ENCODE results near the gene TMEM191C.
"Not testable (repeated sequence)": the region's sequence is repeated elsewhere in the genome, so short reads cannot be mapped to it uniquely, and the experiment has no call there.

The TMEM191C gene

DNA sequence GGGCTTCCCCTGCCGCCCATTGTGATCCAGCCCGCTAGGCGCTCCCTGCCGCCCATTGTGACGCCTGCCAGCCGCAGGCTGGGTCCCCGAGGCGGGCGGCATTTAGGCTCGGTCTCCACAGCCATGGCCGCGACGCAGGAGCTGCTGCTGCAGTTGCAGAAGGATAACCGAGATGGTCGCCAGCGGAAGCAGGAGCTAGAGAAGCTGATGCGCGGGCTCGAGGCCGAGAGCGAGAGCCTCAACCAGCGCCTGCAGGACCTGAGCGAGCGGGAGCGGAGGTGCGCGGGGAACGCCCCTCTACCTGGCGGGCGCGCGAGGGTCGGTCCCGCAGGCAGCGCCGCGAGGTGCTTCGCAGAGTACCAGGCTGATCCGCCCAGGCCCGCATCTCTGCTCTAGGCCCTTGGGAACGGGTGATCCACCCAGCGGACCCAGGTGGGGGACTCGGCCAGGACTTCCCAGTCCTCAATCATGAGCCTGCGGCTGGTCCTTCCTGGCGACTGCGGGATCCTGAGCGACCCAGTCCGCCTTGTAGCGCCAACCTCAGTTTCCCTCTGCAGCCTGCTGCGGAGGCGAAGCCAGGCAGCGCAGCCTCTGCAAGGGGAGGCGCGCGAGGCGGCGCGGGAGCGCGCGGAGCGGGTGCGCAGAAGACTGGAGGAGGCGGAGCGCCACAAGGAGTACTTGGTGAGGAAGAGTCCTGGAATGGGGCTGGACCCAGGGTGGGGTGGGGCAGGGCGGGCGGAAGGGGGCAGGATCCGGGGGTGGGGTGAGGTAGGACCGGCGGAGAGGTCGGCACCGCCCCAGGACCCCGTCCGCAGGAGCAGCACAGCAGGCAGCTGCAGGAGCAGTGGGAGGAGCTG lies at the start of gene TMEM191C:
Gene TMEM191C, plus strand, starts transcription at position 51 of the 857 bp plus-strand sequence. Its CDS starts 73 bp downstream, at position 124.
- DNase-seq, result not testable (repeated sequence)

DNA sequence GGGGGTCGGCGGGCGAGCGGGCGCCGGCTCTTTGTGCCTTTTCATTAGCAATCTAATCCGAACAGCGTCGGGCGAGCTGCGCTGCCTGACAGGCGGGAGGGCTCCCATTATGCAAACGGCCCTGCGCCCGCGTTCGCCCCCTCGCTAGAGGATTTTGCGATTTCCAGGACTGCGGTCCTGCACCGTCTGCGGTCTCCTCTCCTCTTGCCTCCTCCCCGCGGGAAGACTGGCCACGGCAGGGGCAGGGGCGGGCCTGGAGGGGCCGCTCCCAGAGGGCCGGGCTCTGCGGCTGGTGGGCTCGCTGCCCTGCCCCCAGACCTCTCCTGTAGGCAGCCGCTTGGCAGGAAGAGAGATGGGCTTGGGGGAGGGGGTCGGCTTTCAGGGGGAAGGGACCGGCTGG lies 49.3 kb upstream of the TMEM191C start:
- not testable (repeated sequence) for DNase-seq

DNA sequence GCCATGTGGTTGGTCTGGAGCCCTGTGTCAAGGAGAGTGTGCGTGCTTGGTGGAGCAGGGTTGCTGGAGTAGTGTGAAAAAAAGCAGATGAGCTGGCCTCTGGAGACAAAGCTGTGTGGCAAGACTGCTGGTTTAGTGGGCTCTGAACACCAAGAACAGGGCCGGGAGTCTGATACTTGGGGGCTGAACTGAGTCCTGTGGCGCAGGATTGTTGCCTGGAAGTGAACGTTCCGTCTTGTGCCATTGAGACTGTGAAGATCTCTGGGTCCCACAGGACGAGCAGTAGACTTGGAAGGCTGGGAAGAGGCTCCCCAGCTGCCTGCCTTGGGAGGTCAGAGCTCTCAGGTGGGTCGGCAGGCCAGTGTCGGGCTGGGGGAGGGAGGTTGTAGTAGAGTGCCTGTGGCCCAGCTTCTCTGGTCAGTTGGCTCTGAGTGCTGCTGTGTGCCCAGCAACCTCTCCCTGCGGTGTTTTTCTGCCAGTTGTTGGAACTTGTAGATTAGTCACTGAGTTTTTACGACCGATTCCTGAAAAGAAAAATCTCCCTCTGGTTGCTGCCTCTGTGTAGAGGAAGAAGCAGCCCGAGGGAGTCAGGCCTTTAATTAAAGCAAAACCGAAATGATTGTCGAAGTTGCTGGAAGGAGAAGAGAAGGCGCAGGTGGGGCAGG lies 48.1 kb upstream of the TMEM191C start:
- DNase-seq, result not testable (repeated sequence)

DNA sequence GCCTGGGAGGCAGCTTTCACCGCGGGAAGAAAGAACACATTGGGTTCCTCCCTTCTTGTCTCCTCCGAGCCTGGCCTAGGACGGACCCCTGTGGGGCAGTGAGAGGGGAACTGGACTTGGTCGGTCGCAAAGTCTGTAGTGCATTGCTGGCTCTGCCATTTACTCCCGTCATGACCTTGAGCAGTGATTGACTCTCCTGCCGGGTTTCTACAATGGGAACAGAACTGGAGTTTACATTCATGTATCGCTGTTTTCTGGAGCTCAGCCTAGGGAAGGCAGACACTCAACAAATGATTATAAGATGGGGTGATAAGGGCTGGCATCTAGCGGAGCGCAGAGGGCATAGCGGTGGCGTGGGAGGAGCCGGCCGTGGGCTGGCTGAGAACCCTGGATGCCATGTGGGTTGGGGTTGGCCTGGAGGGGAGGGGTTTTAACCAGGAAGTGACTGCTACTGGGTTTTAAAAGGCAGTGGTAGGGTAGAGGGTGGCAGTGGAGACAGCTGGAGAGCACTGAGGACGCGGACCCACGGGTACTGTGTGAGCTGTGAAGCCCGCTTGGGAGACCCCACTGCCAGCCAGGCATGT lies 46.9 kb upstream of the TMEM191C start:
- DNase-seq, result not testable (repeated sequence)

DNA sequence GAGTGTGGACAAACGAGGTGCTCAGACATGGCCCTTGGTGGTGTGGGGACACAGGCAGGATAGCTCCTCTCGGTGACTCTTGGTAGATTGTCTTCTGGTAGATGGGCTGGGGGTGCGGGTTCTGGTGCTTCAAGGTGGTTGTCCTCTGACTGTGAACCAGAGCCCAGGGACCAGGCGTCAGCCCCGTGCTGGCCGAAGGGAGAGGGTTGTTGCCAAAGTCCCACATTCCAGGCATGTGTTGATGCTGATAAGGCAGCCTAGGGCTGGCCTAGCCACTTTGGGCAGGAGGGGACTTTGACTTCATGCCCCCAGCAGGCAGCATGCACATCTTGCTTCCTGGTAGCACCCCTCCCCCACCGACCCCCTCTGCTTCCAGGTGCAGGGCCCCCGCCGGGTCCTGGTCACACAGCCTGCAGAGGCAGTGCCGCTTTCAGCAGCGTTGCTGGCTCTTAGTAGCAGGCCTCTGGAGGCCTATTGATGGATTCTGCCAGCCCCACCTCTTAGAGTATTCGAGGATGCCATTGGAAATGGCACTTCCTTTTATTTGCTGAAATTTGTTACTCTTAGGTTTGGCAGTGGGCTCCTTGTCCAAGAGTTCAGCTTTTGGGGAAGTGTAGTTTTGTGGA lies 43.0 kb upstream of the TMEM191C start:
- DNase-seq, result not testable (repeated sequence)

DNA sequence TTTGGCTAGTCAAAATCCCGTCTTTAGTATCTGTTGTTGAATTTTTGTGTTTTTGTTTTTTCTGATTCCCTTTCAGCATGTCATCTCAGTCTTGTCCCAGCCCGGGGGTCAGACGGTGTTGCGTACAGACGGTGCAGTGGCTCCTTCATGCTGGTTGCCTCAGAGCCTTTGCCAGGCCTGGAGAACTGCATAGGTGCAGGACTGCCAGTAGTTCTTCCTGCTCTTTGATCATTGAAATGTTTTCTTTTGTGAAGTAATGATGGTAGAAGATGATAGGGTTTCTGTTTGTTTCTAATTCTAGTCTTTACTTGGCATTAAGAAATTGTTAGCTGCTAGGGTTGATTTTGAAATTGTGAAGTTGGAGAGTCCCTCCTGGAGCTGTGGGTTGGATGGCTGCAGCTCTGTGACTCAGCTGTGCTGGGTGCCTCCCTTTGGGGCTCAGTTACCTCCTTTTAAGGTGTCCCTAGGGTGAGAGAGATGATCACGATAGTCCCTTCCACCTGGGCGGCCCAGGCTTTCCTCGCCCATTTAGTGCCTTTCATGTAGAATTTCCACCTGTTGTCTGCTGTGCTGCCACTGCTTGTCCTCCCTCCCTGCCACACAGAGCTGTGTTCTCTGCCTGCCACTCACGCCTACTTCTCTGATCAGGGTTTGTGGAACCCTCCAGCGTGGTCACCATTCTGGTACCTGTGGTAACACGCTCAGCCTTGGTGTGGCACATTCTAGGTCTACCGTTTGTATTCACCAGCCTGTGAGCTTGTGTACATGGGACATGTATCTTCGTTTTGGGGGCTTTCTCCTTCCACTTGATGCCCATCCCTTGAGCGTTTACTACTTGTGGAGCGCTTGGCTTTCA lies 32.6 kb upstream of the TMEM191C start:
- DNase-seq, result not testable (repeated sequence)

DNA sequence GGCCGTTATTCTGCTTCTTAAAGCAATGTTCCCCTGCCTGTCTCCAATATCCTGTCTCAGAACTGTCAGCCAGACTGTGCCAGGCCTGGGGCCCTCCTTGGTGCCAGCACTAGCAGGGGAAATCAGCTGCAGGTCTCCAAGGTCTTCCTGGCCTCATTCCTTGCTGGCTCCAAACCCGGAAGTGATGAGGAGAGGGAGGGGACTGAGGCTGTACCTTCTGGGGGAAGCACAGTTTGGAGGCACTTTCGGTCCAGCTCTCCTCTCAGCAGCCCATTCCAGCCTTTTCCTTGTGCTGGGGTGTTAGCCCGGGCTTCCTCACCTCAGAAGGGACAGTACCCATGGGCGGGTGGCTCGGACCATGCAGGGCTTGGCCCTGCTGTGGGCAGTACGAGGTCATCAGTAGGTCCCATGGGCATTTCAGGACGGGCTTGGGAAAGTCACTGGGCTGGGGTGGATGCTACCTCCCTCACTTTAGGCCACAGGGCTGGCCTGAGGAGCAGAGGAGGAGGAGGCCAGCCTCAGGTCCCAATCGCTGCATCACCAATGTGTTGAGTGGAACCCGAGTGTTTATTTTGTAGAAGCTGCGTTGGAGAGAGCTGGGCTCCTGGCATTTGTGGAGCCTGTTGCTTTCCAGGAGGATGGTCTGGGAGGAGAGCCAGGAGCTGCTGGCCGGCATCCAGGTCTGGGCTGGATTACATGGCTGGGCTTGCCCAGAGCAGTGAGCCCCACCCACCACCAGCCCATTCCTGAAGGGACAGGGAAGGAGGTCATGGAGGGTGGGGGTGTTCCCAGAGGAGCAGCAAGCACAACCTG lies 31.0 kb upstream of the TMEM191C start:
- DNase-seq, result not testable (repeated sequence)

DNA sequence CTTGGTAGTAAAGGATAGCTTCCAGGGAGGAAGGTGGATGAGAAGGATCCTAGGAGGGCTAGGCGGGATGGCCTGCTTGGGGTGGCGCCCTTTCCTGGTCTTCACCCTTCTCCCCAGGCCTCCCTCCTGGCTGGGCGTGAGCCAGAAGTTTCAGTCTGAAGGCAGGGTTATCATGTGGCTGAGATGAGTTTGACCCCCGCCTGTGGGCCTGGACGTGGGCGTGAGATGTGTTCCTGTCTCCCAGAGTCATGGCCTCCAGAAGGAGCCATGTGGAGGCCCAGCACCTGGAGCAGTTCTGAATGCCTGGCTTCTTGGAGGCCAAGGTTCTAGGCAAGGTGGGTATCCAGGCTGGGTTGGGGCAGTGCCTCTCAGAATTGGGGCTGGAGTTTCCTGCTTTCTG lies 29.2 kb upstream of the TMEM191C start:
- DNase-seq, result not testable (repeated sequence)

DNA sequence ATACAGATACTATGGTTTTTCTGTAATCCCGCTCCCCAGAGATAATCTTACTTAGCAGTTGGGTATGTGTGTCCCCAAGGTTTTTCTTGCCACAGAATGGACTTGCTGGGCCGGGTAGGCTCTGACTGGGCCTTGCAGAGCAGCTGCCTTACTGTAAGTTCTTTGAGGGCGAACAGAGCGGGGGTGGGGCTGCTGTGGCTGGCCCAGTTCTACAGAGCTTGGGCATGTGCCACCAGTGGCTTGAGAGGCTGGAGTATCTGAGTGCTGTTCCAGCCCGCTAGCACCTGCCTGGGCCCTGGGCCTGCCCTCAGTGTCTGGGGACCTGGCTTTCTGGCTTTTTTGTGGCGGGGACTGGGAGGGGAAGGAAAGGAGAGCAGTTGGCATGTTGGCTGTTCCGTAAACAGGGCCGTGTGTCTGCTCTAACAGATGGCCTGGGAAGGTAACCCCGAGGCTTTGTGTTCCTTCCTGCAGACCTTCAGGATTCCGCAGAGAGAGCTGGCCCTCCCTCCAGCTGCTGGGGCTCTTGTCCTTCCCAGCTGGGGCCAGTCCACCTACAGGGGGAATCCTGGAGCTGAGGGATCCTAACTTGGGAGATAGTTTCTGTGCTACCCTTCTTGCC lies 27.1 kb upstream of the TMEM191C start:
- not testable (repeated sequence) for DNase-seq

DNA sequence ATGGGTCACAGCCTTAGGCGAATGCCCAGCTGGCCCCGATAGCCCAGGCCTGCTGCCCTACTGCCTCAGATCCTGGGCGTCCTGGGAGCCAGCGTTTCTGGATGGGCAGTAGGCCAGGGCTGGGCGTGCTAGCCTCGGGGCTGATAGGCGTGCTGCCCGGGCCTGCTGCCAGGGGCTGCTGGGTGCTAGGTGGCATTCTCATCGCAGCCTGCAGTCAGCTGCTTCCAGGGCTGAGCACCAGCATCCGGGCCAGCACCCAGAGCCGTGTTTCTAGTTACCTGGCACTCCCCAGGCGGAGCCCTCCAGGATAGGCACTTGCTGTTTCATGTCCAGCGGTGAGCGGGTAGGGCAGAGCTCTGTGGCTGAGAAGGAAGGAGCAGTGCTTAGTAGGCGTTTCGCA lies 26.5 kb upstream of the TMEM191C start:
- not testable (repeated sequence) for DNase-seq

DNA sequence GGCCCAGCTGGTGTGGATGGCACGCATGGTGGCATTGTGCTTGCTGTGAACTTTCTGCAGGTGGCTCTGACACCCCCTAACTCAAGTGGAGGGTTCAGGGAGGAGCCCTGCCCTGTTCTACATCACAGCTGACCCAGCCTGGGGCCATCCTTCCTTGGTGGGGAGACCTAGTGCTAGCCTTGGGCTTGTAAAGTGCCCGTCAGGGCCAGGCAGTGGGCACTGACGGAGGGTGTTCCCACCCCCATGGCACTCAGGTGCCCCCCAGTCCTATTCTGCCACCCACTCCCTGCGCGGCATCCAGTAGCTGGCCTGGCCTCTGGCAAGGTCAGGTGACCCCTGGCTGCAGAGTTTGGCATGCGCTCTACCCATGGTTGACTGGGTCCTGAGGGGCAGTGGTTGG lies 26.0 kb upstream of the TMEM191C start:
- DNase-seq, result not testable (repeated sequence)

DNA sequence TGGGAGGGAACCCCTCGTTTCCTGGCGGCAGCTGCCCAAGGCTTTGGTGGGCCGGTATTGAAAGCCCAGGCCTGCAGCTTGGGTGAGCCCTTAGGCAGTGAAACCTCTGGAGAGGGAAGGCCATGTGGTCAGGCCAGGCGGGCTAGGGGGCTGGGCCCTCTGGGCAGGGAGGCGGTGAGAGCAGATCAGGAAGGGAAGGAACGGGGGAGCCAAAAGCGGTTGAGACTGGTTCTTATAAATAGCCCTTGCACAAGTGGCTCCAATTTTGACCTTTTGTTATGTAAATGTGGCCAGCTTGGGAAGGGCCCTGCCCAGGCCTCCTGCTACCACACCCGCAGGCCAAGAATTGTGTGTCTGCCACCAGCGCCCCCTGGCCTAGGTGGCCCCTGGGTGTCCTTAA lies 25.1 kb upstream of the TMEM191C start:
- DNase-seq, result not testable (repeated sequence)

DNA sequence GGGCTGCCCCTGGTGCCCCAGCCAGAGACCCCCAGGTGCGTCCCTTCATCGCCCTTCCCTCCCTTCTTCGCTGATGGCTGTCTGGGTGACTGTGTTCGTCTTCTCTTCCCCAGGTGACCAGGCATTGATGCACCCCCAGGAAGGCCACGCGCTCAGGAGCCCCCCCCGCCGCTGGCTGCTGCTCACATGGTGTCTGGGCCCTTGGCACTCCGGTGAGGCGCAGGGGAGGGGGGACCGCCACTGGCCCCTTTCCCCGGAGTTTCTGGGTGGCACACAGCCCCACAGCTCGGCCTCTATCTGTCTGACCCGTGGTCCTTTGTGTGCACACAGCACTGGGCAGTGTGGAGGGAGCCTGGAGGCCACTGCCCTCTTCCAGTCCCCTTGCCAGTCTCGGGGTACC lies 24.5 kb upstream of the TMEM191C start:
- not testable (repeated sequence) for DNase-seq

DNA sequence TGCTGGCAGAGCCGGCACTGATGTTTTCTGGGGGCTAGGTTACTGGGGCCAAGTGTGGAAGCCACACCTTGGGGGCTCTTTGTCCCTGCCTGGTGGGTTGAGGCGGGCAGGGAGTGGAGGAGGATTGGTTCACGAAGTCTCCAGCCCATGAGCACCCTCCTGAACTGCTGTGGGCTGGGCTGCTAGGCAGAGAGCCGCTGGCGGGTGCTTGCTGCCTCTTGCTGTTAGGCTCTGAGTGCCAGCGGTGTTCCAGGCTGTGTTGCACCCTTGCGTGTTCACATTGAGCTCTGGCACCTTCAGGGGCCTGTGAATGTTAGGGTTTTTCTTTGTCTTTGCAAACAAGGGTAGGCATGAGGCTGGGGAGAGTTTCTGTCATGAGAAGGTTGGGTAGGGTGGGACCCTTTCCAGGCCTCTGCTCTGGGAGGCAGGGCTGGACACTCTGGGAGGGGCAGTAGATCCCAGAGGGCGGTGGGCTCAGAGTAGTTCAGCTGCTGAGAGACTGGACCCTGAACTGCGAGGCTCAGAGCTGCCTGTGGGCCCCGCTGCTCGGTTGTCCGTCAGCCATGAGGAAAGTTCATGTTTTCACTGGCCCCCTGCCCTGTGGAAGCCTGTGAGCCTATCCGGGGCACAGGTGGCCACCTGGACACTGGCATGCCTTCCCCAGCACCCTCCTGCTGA lies 24.0 kb upstream of the TMEM191C start:
- no peak for DNase-seq

DNA sequence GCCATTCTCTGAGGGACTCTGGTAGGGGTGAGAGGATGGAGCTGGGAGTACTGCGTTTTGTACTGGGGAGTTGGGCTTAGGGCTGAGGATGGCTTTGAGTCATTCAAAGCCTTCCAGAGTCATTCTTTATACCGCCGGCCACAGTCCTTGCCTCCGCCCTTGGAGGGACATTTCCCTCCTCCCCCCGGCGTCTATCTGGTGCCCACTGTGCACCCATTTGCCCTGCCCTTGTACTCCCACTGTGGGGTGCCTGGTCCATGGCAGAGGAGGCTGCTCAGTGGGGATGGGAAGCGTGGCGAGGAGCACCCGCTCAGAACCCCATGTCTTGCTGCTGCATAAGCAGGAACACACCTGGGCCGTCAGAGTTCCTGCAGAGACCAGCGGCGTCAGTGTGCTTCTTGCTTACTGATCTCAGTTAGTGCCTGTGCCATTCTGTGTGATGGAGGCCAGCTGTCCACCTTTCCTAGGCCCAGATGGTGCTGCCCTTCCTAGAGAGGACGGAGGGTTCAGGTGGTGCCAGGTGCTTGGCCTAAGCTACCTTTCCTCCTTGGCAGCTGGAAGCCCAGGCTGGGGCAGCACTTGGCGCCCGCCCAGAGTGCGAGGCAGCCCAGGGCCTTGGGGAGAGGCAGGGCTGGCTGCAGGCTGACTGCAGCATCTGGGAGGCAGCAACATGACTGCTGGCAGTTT lies 23.3 kb upstream of the TMEM191C start:
- DNase-seq, result no peak

DNA sequence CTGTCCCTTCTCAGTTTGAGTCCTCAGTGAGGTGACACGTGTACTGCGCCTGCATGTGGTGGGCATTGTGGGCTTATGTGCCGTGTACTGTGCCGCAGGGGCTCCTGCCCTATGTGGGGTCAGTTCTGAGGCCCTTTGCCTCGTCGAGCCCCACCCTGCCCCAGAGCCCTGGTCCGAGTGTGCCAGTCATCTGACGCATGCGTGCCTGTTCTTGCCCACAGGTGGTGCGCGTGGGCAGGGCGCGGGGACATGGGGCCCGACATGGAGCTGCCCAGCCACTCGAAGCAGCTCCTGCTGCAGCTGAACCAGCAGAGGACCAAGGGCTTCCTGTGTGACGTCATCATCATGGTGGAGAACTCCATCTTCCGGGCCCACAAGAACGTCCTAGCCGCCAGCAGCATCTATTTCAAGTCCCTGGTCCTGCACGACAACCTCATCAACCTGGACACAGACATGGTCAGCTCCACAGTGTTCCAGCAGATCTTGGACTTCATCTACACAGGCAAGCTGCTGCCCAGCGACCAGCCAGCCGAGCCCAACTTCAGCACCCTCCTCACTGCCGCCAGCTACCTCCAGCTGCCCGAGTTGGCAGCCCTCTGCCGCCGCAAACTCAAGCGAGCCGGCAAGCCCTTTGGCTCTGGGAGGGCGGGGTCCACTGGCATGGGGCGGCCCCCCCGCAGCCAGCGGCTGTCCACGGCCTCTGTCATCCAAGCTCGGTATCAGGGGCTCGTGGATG lies 22.3 kb upstream of the TMEM191C start:
- no peak for DNase-seq

DNA sequence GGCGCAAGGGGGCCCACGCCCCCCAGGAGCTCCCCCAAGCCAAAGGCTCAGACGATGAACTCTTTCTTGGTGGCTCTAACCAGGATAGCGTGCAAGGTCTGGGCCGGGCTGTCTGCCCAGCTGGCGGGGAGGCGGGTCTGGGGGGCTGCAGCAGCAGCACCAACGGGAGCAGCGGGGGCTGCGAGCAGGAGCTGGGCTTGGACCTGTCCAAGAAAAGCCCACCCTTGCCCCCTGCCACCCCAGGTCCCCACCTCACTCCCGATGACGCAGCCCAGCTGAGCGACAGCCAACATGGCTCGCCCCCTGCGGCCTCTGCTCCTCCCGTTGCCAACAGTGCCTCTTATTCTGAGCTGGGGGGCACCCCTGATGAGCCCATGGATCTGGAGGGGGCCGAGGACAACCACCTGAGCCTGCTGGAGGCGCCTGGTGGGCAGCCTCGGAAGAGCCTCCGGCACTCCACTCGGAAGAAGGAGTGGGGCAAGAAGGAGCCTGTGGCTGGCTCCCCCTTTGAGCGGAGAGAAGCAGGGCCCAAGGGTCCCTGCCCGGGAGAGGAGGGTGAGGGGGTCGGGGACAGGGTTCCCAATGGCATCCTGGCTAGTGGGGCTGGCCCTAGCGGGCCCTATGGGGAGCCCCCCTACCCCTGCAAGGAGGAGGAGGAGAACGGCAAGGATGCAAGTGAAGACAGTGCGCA lies 21.6 kb upstream of the TMEM191C start:
- DNase-seq, result no peak

DNA sequence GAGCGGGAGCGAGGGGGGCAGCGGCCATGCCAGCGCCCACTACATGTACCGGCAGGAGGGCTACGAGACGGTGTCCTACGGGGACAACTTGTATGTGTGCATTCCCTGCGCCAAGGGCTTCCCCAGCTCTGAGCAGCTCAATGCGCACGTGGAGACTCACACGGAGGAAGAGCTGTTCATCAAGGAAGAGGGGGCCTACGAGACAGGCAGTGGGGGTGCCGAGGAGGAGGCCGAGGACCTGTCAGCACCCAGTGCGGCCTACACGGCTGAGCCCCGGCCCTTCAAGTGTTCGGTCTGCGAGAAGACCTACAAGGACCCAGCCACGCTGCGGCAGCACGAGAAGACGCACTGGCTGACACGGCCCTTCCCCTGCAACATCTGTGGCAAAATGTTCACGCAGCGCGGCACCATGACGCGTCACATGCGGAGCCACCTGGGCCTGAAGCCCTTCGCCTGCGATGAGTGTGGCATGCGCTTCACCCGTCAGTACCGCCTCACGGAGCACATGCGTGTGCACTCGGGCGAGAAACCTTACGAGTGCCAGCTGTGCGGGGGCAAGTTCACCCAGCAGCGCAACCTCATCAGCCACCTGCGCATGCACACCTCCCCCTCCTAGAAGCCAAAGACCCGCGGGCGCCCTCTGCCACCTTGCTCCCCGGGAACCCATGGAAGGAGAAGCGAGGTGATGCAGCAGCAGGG lies 20.9 kb upstream of the TMEM191C start:
- no peak for DNase-seq

Data from activated CD4-positive, CD25-positive, alpha-beta regulatory T cell (primary cell).